GM12891 (cell line): ENCODE results near the gene LHX2. TPM values are rescaled to one million over a fixed set of nuclear protein-coding genes. Genes with fewer than 3 reads are reported as not detected.
A peak's percentile ranks its signal among the peaks of the same experiment; 100 is the strongest.
"Not testable (repeated sequence)": the region's sequence is repeated elsewhere in the genome, so short reads cannot be mapped to it uniquely, and the experiment has no call there.

Source experiments
- DNase-seq: peaks from one replicate; pipeline ENCODE4 v3.0.0; 2011; ENCODE audit warnings: low spot score; ENCODE audit not compliant: insufficient read length
- FAIRE-seq: peaks from 2 replicates; lab custom pipeline; 2011; peaks lifted over from hg19 to GRCh38; lab: Jason Lieb, UNC
- PAX5 ChIP-seq: IDR thresholded peaks from 2 replicates; pipeline ENCODE4 v1.6.1; 2011; ENCODE audit warnings: low read length, moderate library complexity, mild to moderate bottlenecking; ENCODE audit not compliant: insufficient read depth, severe bottlenecking
- POLR2A ChIP-seq: IDR thresholded peaks from 2 replicates; pipeline ENCODE4 v1.6.1; 2011; ENCODE audit warnings: low read depth, low read length, control low read depth
- POLR2AphosphoS5 ChIP-seq: IDR thresholded peaks from 2 replicates; pipeline ENCODE4 v1.6.1; 2011; ENCODE audit warnings: low read depth, low read length, control low read depth
- POU2F2 ChIP-seq: IDR thresholded peaks from 2 replicates; pipeline ENCODE4 v1.6.1; 2011; ENCODE audit warnings: low read depth, mild to moderate bottlenecking, control low read depth, low read length, moderate library complexity
- SPI1 ChIP-seq: IDR thresholded peaks from 2 replicates; pipeline ENCODE4 v1.6.1; 2011; ENCODE audit warnings: low read depth, low read length, control low read depth
- TAF1 ChIP-seq: IDR thresholded peaks from 2 replicates; pipeline ENCODE4 v1.6.1; 2011; ENCODE audit warnings: low read depth, low read length, control low read depth
- polyA plus RNA-seq: library from polyadenylated mRNA; unstranded; fragments of >200 nt; gene quantifications from one replicate; pipeline ENCODE4 v1.2.1, GENCODE V29; 2012; ENCODE audit warnings: low read depth, missing spikeins, inconsistent platforms; ENCODE audit not compliant: missing spikeins

LHX2 gene
- polyA plus RNA-seq = 4.1 TPM

- FAIRE-seq (peak; percentile 83), DNase-seq (no peak)
Measured at GRCh38 chr9:124011460-124012301, at the start of gene LHX2. TSS of gene LHX2 (plus strand) at chr9:124011768. CDS start at chr9:124012349, 581 bp downstream.

GRCh38 chr9:123964761-123965160, 46.8 kb upstream of the LHX2 start:
- TF ChIP-seq TAF1 (no peak), PAX5 (no peak), POLR2AphosphoS5 (no peak), POLR2A (no peak), SPI1 (no peak), POU2F2 (no peak)
- DNase-seq (no peak), FAIRE-seq (no peak)

More at GRCh38 chr9:124011460-124012301, at the start of gene LHX2:
- TF ChIP-seq POLR2AphosphoS5 (no peak), PAX5 (no peak), POU2F2 (no peak), TAF1 (no peak), SPI1 (no peak), POLR2A (no peak)

GRCh38 chr9:123965801-123966686, 45.5 kb upstream of the LHX2 start:
- FAIRE-seq (no peak), DNase-seq (no peak)
- no peak for TF ChIP-seq PAX5

GRCh38 chr9:123967323-123967722, 44.2 kb upstream of the LHX2 start:
- DNase-seq (no peak), FAIRE-seq (no peak)
- TF ChIP-seq SPI1 (no peak), PAX5 (no peak), TAF1 (no peak), POLR2AphosphoS5 (no peak), POLR2A (no peak)

GRCh38 chr9:123972618-123973017, 39.0 kb upstream of the LHX2 start:
- peak; percentile 58 for FAIRE-seq
- TF ChIP-seq SPI1 (no peak), POLR2AphosphoS5 (no peak), POU2F2 (no peak), PAX5 (no peak), TAF1 (no peak), POLR2A (no peak)
- no peak for DNase-seq

- no peak for DNase-seq
- no peak for FAIRE-seq
- TF ChIP-seq SPI1 = no peak
- TF ChIP-seq PAX5 = no peak
- TF ChIP-seq POU2F2 = no peak
- no peak for TF ChIP-seq TAF1
- no peak for TF ChIP-seq POLR2A
Measured at GRCh38 chr9:123973590-123974223, 37.9 kb upstream of the LHX2 start.

- no peak for DNase-seq
- FAIRE-seq = no peak
- TF ChIP-seq POLR2AphosphoS5 = no peak
- no peak for TF ChIP-seq POU2F2
- no peak for TF ChIP-seq SPI1
- no peak for TF ChIP-seq POLR2A
- no peak for TF ChIP-seq PAX5
- no peak for TF ChIP-seq TAF1
Measured at GRCh38 chr9:123974471-123974870, 37.1 kb upstream of the LHX2 start.

- TF ChIP-seq POLR2AphosphoS5 (no peak), PAX5 (no peak), POU2F2 (no peak), TAF1 (no peak), SPI1 (no peak), POLR2A (no peak)
- no peak for FAIRE-seq
- no peak for DNase-seq
Measured at GRCh38 chr9:123975871-123976270, 35.7 kb upstream of the LHX2 start.

- DNase-seq, FAIRE-seq: not testable (repeated sequence)
Measured at GRCh38 chr9:123976579-123976978, 35.0 kb upstream of the LHX2 start.
